GM18519 (cell line): ENCODE results near the gene BTAF1.
"Not testable (repeated sequence)": the region's sequence is repeated elsewhere in the genome, so short reads cannot be mapped to it uniquely, and the experiment has no call there.

Experiments
- ATAC-seq: cut with Tn5 transposase; IDR thresholded peaks from one replicate; pipeline ENCODE4 v1.9.1; 2021; ENCODE audit warnings: mild to moderate bottlenecking, moderate library complexity; ENCODE audit not compliant: unreplicated experiment, low FRiP score

Gene BTAF1

DNA sequence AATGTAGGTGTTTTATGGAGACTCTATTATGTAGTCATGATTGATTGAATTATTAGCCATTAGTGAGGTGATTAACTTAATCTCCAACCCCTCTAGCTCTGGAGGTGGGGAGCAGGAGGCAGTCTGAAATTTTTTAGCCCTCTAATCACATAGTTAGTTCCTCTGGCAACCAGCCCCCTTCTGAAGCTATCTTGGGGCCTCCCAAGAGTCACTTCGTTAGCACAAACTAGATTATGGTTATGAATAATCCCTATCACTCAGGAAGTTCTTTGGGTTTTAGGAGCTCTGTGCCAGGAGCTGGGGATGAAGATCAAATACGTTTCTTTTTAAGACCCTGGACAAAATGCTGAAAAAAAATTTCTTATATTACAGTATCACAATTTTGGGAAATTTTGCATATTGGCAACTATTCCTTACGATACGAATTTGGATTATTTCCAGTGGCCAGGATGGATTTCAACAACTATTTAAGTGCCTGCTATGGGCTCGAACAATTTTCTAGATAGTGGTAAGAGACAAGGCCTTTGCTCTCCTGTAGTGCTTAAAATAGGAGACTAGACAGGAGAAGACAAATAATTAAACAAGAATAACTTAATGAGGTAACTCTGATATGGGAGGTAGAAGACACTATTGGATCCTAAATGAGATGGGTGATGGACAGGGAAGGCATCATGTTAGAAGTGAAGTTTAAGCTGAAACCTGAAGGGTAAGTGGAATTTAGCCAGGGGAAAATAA is 52.9 kb downstream of the BTAF1 start:
- ATAC-seq, result no peak

DNA sequence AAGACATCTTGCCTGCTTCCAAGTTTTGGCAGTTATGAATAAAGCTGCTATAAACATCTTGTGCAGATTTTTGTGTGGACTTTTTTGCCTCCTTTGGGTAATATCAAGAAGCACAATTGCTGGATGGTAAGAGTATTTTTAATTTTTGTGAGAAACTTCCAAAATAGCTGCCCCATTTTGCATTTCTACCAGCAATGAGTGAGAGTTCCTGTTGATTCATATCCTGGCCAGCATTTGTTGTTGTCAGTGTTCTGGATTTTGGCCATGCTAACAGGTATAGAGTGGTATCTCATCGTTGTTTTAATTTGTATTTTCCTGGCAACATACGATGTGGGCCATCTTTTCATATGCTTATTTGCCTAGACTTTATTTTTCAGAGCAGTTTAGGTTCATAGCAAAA is 53.9 kb downstream of the BTAF1 start:
- ATAC-seq, result no peak

DNA sequence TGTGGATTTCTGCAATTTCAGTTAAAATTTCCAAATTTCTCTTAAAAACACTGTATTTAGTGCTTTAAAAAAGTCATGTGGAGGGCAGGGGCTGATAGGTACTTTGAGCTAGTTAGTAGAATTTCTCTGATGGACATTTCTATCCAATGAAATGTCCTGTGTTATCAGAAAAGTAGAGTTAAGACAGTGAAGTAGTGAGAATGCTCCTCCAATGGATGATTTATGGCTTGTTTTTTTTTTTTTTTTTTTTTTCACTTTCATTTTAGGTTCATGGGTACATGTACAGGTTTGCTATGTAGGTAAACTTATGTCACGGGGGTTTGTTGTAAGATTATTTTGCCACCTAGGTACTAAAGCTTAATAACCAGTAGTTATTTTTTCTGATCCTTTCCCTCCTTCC is 55.0 kb downstream of the BTAF1 start:
- ATAC-seq, result no peak

DNA sequence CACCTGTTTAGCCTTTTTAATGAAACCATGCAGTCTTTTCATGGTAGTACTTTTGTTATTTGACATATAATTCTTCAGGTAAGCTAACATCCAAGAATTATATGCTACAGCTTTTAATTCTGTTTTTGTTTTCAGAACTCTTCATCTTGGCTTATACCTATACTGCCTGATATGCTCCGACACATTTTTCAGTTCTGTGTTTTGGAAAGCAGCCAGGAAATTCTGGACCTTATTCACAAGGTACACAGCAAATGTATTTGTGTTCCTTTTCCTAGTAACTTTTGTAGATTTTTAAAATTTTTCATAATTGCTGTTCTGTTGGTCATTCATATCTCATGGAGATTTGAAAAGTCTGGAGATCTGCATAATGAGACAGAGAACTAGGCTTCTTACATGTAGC is 56.7 kb downstream of the BTAF1 start:
- no peak for ATAC-seq

DNA sequence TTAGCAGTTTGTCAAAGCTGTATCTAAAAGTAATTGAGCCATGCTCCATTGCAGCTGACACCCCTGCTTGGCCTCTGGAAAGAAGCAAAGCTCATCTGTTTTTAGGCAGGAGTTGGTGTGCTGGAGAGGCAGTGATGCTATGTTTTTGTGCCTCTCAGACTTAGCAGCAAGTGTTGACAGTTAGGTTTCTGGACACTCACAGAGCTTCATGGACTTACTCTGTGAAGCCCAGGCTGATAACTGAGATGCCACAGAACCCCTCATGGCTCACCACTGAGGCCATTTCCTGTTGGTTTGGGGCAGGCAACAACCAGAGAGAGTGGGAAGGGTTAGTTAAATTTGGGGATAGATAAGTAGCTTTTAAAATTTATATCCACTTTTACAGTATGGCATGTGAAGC is 59.8 kb downstream of the BTAF1 start:
- no peak for ATAC-seq

DNA sequence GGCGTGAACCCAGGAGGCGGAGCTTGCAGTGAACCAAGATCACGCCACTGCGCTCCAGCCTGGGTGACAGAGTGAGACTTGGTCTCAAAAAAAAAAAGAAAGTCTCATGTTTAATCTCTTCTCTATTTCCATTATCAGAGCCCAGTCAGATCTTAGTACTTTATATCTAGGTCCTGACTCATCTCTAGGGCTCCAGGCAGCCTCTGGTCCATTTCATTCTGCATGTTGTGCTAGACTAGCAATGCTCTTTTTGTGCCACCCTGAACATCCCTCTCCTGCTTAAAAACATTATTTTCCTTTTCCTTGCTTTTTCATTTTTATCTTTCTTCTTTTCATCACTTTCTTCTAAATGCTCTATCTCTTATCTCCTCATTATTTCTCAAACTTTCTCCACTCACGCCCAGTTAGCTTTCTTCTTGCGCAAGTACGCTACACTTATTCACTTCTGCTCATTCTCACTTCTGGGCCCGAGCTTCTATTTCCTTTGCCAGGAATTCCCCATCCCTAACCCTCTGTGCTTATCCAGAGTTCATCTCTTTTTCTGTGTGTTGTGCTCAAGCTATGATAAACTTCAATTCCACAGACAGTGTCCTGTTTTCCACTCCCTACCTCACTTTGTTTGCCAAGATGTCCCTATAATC is 63.9 kb downstream of the BTAF1 start:
- no peak for ATAC-seq

DNA sequence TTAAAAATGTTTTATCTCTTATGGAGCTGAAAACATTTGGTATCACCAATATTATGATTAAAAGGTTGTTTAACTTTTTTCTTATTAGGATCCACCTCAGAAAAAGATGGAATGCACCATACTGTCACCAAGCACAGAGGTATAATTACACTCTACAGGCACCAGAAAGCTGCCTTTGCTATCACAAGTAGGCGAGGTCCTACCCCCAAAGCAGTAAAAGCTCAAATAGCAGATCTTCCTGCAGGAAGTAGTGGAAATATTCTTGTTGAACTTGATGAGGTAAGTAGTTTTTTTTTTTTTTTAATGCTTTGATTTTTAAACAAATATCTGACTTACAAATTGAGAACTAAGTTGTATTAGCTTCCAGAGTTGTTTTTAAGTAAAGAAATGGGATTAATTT is 68.5 kb downstream of the BTAF1 start:
- ATAC-seq, result no peak

DNA sequence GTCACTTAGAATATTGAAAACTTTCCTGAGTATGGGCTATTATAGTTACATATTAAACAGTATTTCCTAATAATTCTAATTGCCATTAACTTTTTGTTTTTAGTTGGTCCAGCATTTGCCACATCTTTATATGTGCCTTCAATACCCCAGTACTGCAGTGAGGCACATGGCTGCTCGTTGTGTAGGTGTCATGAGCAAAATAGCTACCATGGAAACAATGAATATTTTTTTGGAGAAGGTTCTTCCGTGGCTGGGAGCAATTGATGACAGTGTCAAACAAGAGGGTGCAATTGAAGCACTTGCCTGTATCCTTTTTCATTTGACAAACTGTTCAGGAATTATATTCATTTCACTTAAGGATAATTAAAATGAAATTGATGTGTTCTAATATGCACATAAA is 72.7 kb downstream of the BTAF1 start:
- ATAC-seq, result no peak

DNA sequence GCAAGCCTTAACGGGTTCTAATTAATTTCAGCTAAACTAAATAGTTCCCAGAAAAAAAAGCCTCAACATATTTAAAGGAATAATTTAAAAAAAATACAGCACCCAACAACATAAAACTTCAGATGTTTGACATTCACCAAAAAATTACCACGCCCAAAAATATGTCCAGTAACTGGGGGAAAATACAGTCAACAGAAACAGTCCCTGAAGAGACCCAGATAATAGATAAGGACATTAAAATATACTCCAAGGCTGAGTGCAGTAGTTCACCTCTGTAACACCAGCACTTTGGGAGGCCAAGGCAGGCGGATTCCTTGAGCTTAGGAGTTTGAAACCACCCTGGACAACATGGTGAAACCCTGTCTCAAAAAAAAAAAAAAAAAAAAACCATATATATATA is 78.0 kb downstream of the BTAF1 start:
- no peak for ATAC-seq

DNA sequence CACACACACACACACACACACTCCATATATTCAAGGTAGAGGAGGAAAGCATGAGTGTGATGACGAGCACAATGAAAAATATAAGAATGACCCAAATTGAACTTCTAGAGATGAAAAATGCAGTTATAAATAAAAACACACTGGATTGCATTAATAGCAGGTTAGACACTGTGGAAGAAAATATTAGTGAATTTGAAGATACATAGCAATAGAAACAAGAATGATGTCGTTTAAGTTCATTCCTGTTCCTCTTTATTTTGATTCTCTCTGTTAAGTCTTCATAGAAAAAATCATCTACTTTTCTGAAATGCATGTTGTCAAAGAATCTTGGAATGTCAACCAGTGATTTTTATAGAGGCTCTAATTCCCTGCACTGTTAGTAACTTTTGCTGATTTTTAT is 78.4 kb downstream of the BTAF1 start:
- no peak for ATAC-seq

DNA sequence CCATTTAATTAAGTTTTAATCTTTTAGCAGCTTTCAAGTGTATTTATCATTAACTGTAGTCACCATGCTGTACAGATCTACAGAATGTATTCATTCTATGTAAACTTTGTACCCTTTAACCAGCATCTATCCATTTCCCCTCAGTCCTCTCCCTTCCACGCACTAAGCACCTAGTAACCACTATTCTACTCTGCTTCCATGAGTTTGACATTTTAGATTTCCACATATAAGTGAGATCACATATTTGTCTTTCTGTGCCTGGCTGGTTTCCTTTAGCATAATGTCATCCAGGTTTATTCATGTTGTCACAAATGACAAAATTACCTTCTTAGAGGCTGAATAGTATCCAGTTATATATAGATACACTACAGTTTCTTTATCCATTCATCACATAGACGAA is 79.7 kb downstream of the BTAF1 start:
- ATAC-seq, result no peak

DNA sequence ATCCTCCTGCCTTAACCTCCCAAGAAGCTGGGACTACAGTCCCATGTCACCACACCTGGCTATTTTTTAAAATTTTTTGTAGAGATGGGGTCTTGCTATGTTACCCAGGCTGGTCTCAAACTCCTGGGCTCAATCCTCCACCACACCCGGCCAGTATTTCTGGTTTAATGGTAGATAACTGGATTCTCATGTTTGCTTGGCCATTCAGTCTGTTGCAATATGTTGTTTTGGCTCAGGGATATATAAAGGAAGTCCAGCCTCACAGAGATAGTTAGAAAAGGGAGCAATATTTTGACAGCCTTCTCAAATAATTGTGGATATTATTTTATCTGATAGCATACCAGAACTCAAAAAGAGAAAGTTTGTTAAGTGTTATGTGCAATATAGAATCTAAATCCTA is 82.4 kb downstream of the BTAF1 start:
- no peak for ATAC-seq

DNA sequence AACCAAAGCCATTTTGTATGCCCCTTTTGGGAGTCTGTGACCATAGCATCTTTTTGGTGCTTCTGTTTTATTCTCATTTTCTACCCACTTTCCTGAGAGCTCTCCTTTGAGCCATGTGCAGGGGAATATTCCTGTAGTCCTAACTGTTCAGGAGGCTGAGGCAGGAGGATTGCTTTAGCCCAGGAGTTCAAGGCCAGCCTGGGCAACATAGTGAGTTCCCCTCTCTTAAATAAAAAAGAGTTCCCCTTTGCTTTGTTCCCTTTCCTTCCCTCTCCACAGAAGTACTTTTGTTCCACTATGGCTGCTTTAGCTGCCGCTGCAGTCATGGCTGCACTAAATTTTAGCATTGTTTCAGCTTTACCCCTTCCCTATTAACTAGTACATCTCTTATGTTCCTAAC is 85.9 kb downstream of the BTAF1 start:
- no peak for ATAC-seq

DNA sequence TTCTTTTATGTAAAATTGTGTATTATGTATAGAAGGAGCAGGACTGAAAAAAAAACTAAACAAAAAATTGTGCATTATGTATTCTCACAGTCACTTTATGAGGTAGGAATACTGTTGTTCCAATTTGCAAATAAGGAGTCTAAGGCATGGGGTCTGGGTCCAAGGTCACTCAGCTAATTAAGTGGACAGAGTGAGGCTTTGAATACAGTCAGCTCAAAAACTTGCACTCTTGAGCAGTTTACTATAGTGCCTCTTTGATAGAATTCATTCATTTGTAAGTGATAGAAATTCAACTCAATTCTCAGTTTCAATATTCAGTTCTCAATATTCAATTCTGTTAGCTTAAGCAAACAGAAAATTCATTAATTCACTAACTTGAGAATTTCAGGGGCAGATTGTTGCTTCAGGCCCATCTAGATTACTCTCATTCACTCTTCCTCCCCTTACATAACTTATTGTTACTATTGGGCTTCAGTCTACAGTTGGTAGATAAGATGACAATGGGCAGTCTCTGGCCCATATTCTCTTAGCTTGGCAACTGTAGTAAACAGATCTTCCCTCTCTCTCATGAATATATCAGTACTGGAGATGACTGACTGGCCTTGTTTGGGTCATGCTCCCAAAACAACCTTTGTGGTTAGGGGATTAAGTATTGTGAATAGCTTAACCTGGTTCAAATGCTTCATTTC is 86.6 kb downstream of the BTAF1 start:
- no peak for ATAC-seq

DNA sequence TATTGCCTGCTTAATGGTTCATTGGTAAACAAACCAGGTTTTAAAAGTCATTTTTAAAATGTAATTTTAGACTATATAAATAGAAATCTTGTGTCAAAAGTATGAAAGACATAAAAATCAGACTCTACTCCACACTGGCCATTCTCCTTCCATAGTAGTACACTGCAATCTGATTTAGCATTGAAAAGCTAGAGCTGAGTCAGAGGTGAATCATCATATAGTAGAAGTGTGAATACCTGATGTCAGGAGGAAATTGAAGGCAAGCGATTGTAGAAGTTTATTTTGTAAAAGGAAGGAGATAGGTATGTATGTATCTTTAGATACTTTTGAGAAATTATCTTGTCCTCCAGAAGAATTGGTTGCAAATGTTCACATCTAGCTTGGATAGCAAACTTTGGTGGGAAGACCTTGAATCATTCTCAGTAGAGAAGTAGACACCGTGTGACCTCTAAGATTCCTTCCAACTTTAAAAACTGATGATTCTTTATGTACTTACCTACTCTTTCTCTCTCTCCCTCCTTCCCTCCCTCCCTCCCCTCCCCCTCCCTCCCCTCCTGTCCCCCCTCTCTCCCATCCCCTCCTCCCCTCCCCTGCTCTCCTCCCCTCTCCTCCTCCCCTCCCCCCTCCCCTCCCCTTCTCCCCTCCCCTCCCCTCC is 88.1 kb downstream of the BTAF1 start:
- ATAC-seq, result no peak

DNA sequence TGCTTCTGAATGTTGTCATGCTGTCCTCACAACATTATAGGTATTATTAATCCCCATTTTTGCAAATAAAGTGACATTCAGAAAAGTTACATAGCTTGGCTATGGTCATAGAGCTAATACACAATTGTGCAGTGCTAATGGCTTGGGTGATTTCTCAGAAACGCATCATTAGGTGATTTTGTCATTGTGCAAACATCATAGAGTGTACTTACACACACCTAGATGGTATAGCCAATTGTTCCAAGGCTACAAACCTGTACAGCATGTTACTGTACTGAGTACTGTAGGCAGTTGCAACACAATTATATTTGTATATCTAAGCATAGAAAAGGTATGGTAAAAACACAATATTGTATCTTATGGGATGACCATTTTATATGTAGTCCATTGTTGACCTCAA is 91.0 kb downstream of the BTAF1 start:
- ATAC-seq, result no peak

DNA sequence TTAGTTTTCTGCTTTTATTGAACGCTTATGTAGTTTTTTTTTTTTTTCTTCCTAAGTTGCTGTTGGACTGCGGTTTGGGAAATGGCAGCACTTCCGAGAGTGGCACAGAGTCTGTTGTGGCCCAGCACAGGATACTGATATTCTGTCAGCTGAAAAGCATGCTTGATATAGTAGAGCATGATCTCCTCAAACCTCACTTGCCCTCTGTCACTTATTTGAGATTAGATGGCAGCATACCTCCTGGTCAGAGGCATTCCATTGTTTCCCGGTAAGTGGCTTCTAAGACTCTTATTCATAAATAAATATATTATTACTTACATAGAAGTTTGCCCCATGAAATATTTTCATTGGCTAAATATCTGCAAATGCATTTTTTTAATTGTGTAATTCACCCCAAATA is 101.1 kb downstream of the BTAF1 start:
- ATAC-seq, result no peak

DNA sequence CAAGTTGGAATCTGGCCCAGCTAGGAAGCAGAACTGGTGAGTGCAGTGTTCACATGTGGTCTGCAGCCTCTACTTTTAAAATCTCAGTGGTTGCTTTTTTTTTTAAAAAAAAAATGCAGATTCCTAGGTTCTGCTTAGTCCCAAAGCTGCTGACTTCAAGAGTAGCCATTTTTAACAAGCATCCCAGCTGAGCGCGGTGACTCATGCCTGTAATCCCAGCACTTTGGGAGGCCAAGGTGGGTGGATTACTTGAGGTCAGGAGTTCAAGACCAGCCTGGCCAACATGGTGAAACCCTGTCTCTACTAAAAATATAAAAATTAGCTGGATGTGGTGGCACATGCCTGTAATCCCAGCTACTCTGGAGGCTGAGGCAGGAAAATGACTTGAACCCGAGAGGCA is 101.8 kb downstream of the BTAF1 start:
- not testable (repeated sequence) for ATAC-seq

DNA sequence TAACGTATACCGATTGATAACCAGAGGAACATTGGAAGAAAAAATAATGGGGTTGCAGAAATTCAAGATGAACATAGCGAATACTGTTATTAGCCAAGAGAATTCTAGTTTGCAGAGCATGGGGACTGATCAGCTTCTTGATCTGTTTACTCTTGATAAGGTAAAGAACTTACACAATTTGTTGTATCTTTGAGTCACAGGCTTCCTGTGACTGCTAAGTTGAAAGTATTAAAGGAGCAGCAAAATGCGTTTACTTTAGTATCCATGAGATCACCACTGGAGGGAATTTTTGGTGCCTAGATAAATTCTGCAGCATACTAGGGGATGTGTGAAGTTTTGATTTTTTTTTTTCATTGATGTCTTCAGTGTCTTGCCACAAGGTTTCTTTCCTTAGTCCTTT is 103.6 kb downstream of the BTAF1 start:
- ATAC-seq, result no peak

DNA sequence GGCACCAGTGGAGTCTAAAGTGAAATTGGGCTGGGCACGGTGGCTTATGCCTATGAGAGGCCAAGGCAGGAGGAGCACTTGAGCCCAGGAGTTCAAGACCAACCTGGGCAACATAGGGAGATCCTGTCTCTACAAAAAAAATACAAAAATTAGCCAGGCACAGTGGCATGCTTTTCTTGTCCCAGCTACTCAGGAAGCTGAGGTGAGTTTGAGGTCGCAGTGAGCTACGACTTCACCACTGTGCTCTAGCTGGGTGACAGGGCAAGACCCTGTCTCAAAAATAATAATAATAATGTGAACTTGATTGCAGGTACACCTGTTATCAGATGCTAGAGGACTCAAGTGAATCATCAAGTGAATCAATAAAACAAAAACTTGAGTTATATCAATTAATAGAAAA is 108.0 kb downstream of the BTAF1 start:
- ATAC-seq, result no peak

DNA sequence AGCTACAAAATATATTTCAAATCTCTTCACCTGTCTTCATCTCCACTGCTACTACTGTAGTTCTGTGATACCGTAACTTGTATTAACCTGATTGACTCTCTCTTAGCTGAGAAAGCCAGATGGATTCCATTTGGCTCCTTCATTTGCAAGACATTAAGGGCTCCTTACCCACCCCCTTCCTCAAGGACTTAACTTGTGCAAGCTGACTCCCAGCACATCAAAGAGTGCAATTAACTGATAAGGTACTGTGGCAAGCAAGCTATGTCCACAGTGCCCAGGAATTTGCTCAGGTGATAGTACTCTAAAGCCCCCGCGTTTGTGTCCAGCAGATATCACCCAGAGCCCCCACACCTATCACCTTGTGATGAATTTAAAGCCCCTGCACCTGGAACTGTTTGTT is 109.5 kb downstream of the BTAF1 start:
- not testable (repeated sequence) for ATAC-seq
